Activated T-cell treated with anti-CD3 and anti-CD28 coated beads, Interleukin-2, amount 50 U/mL, for 72 hours (primary cell): Measurements from ENCODE around the gene HPS1. TPM values are rescaled to one million over a fixed set of nuclear protein-coding genes. Genes with fewer than 3 reads are reported as not detected.

Source experiments
- ATAC-seq, 2 donors: fragments of 150-1000 bp; cut with Tn5 transposase; replicated peaks in 1 of 2; 2 replicates each; pipeline ENCODE4 v1.10.0; 2021; ENCODE audit warnings: moderate library complexity in 2 of 2, mild to moderate bottlenecking in 1 of 2
- DNase-seq, 2 donors: peaks; one replicate each; pipeline ENCODE4 v3.0.0; 2021 to 2022; ENCODE audit warnings: mixed read lengths in 1 of 2
- H3K27ac Mint-ChIP-seq: one replicate; pipeline ENCODE4 v1.8.0; 2022; ENCODE audit warnings: mild to moderate bottlenecking, moderate library complexity, mixed read lengths
- H3K27me3 Mint-ChIP-seq: one replicate; pipeline ENCODE4 v1.8.0; 2022; ENCODE audit warnings: low read depth, mixed read lengths
- H3K36me3 Mint-ChIP-seq, 2 donors: one replicate each; pipeline ENCODE4 v1.8.0; 2022; ENCODE audit warnings: mixed read lengths in 2 of 2, mild to moderate bottlenecking in 1 of 2; ENCODE audit not compliant: insufficient read depth in 2 of 2
- H3K4me1 Mint-ChIP-seq: one replicate; pipeline ENCODE4 v1.8.0; 2022; ENCODE audit warnings: low read depth, mixed read lengths
- H3K4me3 Mint-ChIP-seq, 2 donors: one replicate each; pipeline ENCODE4 v1.8.0; 2022; ENCODE audit warnings: mild to moderate bottlenecking in 2 of 2, mixed read lengths in 2 of 2, moderate library complexity in 2 of 2
- H3K9me3 Mint-ChIP-seq, 2 donors: one replicate each; pipeline ENCODE4 v1.8.0; 2022; ENCODE audit warnings: mixed read lengths in 2 of 2
- total RNA-seq, 2 donors: library from RNA; stranded (reverse); gene quantifications; one replicate each; pipeline ENCODE4 v1.2.3, GENCODE V29; 2022

The HPS1 gene
- total RNA-seq, 2 donors from 2014 or later = 58.5 to 62.1 TPM

DNA sequence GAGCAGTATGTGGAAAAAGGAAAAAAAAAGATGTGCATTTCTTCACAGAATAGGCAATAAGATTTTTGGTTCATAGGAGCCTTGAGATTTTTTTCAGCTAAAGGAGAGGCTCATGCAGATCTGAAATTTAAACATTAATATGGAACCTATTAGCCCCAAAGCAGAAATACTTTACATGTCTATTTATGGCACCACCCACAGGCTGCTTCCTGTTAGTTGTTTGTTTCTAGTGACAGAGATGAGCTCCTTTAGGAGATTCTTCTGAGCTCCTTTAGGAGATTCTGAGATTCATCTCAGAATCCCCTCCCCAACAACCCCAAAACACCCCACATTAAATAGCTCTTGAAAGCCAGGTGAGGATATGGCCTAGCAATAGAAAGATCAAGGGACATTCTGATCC lies 27.9 kb upstream of the HPS1 start:
- H3K9me3 Mint-ChIP-seq = no peaks in the 10 kb centered on the region
- DNase-seq (no peak), ATAC-seq (no peak)
- no peaks in the 10 kb centered on the region for H3K4me1 Mint-ChIP-seq
- H3K27me3 Mint-ChIP-seq = no peaks in the 10 kb centered on the region
- no peak overlapping the region for H3K27ac Mint-ChIP-seq
- no peaks in the 10 kb centered on the region for H3K36me3 Mint-ChIP-seq
- no peak overlapping the region for H3K4me3 Mint-ChIP-seq

- Mint-ChIP-seq H3K27me3 (peaks cover 10% of the 10 kb centered on the region), H3K36me3 (no peaks in the 10 kb centered on the region), H3K4me3 (no peak overlapping the region), H3K27ac (no peak overlapping the region), H3K4me1 (peaks cover 10% of the 10 kb centered on the region), H3K9me3 (no peaks in the 10 kb centered on the region)
- ATAC-seq (no peak), DNase-seq (no peak)
Measured at GRCh38 chr10:98472196-98472595, 25.5 kb upstream of the HPS1 start.

- ATAC-seq (no peak), DNase-seq (no peak)
- no peaks in the 10 kb centered on the region for H3K36me3 Mint-ChIP-seq
- no peaks in the 10 kb centered on the region for H3K9me3 Mint-ChIP-seq
- no peak overlapping the region for H3K27ac Mint-ChIP-seq
- H3K4me1 Mint-ChIP-seq = peaks cover 14% of the 10 kb centered on the region
- peaks cover 10% of the 10 kb centered on the region for H3K27me3 Mint-ChIP-seq
- no peak overlapping the region for H3K4me3 Mint-ChIP-seq
Measured at GRCh38 chr10:98470850-98471249, 24.1 kb upstream of the HPS1 start.

DNA sequence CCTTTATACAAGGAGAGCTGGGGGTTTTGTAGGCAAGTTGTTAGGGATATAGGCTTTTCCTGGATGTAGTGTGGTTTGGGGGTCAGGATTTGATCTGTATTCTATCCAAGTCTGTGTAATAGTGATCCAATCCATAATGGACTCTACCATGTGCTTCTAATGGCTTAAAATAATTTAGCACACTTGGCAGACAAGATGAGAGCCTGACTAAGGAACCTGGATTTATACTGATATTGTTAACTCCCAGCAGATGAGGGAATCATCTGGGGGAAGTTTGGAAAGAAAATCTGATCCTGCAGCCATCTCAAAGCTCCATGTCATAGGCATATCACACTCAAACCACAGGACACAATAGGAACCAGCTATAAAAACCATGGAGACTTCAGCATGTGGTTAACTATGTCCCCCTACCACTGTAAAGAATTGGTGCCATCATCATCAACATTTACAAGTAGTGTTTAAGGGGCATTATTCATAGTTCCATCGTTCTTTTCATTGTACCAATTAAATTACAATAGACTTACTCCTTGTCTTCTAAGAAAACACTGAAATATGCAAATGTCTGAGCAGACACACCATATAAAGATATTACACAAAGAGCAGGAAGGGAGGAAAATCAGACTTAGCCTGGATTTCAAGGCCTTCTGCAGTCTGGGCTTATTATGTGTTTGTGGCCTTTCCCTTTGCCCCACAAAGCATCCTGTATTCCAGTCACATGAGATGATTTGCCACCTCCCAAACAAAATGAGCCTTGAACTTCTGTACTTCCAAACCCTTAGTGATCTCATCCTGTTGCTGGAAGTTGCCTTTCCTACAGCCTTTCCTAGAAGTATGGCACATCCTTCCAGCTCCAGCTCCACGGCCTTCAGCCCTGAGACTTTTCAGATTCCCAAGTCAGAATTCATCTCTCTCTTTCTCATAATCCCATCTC lies 22.5 kb upstream of the HPS1 start:
- Mint-ChIP-seq H3K36me3 (no peaks in the 10 kb centered on the region), H3K27me3 (peaks cover 10% of the 10 kb centered on the region), H3K9me3 (no peaks in the 10 kb centered on the region), H3K27ac (no peak overlapping the region), H3K4me1 (peaks cover 14% of the 10 kb centered on the region), H3K4me3 (no peak overlapping the region)
- ATAC-seq (no peak), DNase-seq (no peak)

DNA sequence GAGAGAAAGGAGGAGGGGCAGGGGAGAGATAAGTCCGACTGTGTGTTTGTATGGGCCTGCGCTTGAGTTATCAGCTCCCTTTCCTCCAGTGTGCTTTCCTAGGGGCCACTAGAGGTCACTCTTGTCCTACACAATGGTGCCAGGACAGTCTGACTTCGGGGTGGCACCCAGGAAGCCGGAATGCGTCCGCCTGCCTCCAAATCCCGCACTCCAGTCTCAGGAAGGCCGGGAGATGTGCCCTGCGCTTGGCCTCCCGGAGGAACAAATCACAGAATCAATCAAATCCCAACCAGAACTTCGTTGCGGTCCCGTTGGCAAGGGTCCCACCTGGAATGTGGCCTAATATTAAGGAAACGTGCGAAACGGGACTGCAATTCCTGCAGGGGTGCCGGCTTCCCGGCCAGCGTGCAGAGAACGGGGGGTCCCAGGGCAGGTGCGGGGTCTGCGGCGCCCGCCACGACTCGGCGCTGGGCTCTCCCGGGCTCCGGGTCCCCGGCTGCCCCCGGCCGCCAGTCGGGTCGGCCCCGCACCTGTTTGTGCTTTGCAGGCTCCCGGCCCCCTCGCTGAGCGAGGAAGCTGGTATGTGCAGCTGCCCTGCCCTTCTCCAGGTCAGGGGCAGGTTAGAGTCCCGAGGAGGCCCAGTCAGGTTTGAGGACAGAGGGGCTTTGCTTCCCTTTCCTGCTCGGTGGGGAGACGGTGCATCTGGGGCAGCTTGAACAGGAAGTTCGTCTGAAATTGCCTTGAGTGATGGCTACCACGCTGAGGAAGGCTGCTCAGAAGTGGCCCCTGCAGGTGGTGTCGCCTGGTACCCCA lies 21.0 kb upstream of the HPS1 start:
- no peak overlapping the region for H3K27ac Mint-ChIP-seq
- peak overlapping the region; percentile 90 to 93 for H3K4me3 Mint-ChIP-seq
- ATAC-seq = peak; percentile 96 to 97
- H3K36me3 Mint-ChIP-seq = no peaks in the 10 kb centered on the region
- DNase-seq = peak; percentile 56 to 73
- peaks cover 10% of the 10 kb centered on the region for H3K27me3 Mint-ChIP-seq
- H3K4me1 Mint-ChIP-seq = peaks cover 14% of the 10 kb centered on the region
- no peaks in the 10 kb centered on the region for H3K9me3 Mint-ChIP-seq

DNA sequence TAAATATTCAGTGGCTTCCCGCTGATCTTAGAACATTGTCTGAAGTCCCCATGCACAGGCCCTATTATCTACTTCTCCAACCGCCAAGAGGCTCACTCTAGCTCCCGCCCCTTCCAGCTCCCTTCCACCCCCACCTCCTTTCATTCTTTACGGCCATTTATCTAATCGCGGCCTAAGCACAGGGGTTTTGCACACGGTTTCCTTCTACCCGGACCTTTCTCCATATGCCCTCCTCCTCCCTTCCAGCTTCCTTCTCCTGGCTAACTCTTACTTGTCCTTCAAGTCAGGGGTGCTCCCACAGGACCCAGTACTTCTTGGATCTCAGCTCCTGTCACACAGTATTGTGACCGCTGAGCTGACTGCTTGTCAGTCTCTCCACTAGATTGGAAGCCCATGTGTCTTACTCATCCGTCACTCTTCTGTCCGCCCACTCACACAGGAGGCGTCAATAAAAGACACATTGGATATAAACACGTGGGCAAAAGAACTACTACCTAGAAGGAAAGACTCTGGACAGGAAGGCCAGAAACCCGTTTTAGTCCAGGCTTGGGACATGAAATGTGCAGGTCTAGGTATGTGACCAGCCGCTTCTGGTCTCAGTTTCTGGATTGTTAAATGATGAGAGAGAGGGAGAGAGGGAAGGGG lies 20.2 kb upstream of the HPS1 start:
- H3K27ac Mint-ChIP-seq = no peak overlapping the region
- H3K9me3 Mint-ChIP-seq = no peaks in the 10 kb centered on the region
- DNase-seq (no peak), ATAC-seq (peak in 1 of 2 donors; percentile 5)
- H3K4me1 Mint-ChIP-seq = peaks cover 14% of the 10 kb centered on the region
- H3K36me3 Mint-ChIP-seq = no peaks in the 10 kb centered on the region
- peak overlapping the region; percentile 90 to 93 for H3K4me3 Mint-ChIP-seq
- peaks cover 10% of the 10 kb centered on the region for H3K27me3 Mint-ChIP-seq

DNA sequence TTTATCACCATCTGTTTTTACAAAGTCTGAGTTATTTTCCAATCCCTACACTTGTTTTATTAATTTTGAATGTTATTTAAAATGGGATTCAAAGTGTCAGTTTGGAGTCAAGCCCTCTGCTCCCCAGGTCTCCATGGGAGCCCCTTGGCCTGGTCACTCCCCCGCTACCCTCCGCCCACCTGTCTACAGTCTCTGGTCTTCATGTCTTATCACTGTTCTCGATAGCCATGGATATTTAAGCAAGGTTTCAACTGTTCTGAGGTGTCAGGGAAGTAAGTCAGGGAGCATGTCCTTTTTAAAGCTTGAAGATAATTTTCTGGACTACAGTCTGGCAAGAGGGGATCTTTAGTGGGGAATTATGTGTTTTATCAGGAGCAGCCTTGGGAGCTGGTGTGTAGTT lies 19.1 kb upstream of the HPS1 start:
- no peak overlapping the region for H3K4me3 Mint-ChIP-seq

GRCh38 chr10:98463976-98464754 lies 17.4 kb upstream of the HPS1 start:
- ATAC-seq = no peak
- peaks cover 14% of the 10 kb centered on the region for H3K4me1 Mint-ChIP-seq
- H3K36me3 Mint-ChIP-seq = no peaks in the 10 kb centered on the region
- peaks cover 10% of the 10 kb centered on the region for H3K27me3 Mint-ChIP-seq
- H3K9me3 Mint-ChIP-seq = no peaks in the 10 kb centered on the region
- no peak overlapping the region for H3K4me3 Mint-ChIP-seq
- no peak overlapping the region for H3K27ac Mint-ChIP-seq
- DNase-seq = no peak

More for the DNA sequence above, 19.1 kb upstream of the HPS1 start:
- Mint-ChIP-seq H3K9me3 (no peaks in the 10 kb centered on the region), H3K36me3 (no peaks in the 10 kb centered on the region), H3K4me1 (peaks cover 14% of the 10 kb centered on the region), H3K27ac (no peak overlapping the region), H3K27me3 (peaks cover 10% of the 10 kb centered on the region)
- DNase-seq (no peak), ATAC-seq (no peak)

GRCh38 chr10:98463016-98463415 lies 16.3 kb upstream of the HPS1 start:
- no peak for DNase-seq
- Mint-ChIP-seq H3K4me3 (no peak overlapping the region), H3K27me3 (peaks cover 3% of the 10 kb centered on the region), H3K4me1 (peaks cover 9% of the 10 kb centered on the region), H3K27ac (no peak overlapping the region), H3K9me3 (no peaks in the 10 kb centered on the region), H3K36me3 (no peaks in the 10 kb centered on the region)
- no peak for ATAC-seq

DNA sequence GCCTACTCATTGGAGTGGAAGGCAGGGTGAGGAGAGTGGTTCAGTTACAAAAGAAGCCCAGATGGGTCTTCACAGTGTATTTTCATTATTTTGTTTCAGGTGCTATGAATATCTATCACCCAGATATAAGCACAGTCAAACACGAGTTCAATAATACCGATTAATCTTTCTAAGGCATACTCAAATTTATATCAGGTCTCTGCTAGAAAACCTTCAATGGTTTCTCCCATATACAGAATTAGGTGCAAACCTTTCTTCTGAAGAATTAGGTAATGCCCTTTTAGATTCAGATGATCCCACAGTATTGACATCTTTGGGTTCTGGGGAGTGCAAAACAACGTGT lies 14.7 kb upstream of the HPS1 start:
- Mint-ChIP-seq H3K4me1 (no peaks in the 10 kb centered on the region), H3K36me3 (no peaks in the 10 kb centered on the region), H3K27me3 (peaks cover 9% of the 10 kb centered on the region), H3K27ac (no peak overlapping the region), H3K4me3 (no peak overlapping the region), H3K9me3 (no peaks in the 10 kb centered on the region)
- no peak for DNase-seq
- no peak for ATAC-seq

- DNase-seq (no peak), ATAC-seq (peak; percentile 49 to 86)
- no peak overlapping the region for H3K4me3 Mint-ChIP-seq
- H3K27me3 Mint-ChIP-seq = peaks cover 9% of the 10 kb centered on the region
- no peaks in the 10 kb centered on the region for H3K9me3 Mint-ChIP-seq
- no peaks in the 10 kb centered on the region for H3K36me3 Mint-ChIP-seq
- H3K4me1 Mint-ChIP-seq = no peaks in the 10 kb centered on the region
- H3K27ac Mint-ChIP-seq = no peak overlapping the region
Measured at GRCh38 chr10:98460837-98461499, 14.2 kb upstream of the HPS1 start.
